GM18909 (cell line): ENCODE measurements around the gene KCNJ6.
"Not testable (repeated sequence)": the region's sequence is repeated elsewhere in the genome, so short reads cannot be mapped to it uniquely, and the experiment has no call there.

Experiments
- ATAC-seq: cut with Tn5 transposase; IDR thresholded peaks from one replicate; pipeline ENCODE4 v1.9.1; 2021; ENCODE audit warnings: mild to moderate bottlenecking; ENCODE audit not compliant: unreplicated experiment, poor library complexity

The KCNJ6 gene, protein sequence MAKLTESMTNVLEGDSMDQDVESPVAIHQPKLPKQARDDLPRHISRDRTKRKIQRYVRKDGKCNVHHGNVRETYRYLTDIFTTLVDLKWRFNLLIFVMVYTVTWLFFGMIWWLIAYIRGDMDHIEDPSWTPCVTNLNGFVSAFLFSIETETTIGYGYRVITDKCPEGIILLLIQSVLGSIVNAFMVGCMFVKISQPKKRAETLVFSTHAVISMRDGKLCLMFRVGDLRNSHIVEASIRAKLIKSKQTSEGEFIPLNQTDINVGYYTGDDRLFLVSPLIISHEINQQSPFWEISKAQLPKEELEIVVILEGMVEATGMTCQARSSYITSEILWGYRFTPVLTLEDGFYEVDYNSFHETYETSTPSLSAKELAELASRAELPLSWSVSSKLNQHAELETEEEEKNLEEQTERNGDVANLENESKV

DNA sequence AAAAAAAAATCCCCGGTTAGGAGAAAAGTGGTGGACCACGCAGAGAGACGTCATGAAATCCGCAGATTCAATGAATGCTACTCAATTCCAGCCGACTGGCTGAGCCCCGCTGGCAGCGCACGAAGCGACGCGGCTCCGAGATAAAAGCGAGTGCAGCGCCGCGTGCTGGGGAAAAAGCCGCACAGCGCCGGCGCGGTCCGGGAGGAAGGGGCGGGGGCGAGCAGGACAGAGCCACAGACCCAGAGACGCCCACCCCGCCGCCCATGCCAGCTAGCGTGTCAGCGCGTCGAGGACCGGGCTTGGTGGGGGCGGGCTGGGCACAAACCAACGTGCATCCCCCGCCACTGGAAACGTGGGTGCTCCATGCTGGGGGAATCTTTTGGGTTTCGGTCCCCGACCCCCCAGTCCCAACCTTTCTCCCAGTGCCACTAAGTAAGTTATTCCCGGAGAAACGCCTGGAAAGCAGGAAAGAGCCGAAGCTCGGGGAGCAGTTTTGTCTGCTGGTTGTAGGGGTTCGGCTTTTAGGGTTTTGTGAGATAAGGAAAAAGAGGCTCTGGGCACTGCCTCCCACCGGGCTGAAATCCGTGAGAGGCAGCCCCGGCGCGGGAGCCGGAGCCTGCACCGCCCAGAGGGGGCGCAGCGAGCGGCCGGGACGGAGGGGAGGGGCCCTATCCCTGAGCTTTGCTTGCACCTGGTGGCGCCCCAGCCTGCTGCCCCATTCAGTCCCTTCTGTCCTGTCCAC, at the start of gene KCNJ6:
Gene KCNJ6 (minus strand): TSS at position 148 of the 742 bp plus-strand sequence. CDS start 75,775 bp downstream, outside the sequence.
- no peak for ATAC-seq

DNA sequence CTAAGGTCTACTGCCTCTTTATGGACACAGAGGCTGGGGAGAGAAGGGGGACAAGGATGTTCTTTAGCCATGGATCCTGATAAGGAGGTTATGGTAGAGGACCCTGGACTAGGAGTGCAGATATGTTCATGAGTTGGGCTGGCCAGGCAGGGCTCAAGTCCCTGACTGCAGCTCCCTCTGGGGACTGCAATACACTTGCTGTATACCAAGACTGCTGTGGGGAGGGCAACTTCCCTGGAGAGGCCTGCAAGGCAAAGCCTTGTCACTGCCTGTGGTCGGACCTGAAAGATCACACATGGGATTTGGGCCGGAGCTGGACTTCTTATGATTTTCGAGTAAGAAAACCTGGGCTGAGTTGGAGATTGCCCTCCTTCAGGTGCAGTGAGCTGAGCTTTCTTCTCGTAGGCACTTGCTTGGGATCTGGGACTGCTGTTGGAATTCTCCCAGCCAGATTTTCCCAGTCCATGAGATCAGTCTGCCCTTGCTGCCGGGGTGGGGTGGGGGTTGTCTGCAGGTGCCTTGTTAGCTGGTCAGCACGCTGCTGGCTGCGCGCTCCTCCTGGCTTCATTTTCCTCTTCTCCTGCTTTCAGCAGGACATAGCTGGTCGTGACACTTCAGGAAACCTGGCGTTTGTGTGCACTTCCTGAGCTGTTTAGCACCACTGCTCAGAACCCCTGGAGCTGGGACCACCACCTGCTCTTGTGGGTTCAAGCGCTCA, 49.0 kb upstream of the KCNJ6 start:
- no peak for ATAC-seq

DNA sequence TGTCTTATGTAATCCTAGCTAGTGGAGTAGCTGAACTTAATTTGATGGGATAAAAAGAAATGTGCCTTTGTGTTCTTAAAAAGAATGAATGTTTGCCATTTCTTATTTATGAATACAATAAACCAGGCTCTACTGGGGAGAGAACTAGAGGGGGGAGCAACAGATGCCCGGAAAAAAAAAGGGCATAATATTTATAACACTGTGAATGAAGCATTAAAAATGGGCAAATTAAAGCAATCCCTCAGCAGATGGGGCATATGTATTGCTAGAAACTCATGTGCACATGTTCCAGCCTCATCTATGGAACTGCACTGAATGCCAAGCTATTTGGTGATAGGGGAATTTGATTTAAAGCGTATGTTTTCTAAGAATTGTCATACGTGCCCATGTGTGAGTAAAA, 42.3 kb upstream of the KCNJ6 start:
- no peak for ATAC-seq

DNA sequence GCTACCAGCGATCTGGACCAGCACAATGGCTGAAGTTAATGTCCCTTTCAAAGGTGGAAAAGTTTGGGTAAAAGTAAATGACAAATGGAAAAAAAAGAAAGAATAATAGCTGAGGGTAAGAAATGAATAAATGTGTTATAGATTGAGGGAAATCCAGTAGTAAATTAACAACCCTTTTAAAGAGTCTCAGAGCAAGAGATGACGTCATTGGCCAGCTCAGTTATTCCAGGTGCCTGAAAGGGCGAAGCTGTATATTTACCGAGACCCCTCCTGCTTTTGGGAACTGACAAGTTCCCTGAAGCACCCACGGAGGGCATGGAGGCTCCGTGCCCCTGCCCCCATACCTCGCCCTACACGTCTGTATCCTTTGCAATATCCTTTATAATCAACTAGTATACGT, 40.5 kb upstream of the KCNJ6 start:
- no peak for ATAC-seq

DNA sequence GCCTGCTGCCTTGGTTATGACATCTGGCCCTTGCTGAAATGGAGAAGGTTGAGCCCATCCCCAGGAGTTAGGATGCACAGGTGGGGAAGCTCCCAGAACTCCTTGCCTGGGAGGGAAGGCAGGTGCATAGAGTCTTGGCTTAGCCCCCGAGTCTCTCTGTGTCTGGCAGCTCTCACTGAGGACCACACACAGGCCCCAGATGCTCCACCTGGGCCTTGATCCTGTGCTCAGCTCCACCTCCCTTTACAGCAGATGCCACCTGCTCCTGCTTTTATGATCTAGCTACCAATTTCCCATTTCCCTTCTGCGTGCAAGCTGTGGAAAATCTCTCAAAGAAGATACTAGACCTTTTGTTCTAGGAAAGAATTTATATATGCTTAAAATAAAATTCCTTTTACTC, 28.8 kb upstream of the KCNJ6 start:
- ATAC-seq = no peak

DNA sequence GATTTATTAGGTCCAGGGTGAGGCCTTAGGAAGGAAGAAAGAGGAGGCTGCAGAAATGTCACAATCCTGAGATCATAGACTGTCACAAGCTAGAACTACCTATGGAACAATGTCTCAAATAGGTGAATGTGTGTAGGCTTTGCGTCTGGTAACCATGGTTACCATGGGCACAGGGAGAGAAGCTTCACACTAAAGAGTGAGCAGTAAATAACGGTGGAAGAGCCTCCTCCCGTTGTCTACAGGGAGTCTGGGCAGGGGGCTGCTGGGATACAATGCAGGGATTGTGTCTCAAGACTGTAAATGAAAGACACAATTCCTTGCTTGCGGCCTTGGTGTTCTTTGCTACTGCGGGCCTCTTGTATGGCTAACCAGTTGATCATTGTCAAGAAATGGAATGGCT, 28.2 kb upstream of the KCNJ6 start:
- ATAC-seq = no peak

DNA sequence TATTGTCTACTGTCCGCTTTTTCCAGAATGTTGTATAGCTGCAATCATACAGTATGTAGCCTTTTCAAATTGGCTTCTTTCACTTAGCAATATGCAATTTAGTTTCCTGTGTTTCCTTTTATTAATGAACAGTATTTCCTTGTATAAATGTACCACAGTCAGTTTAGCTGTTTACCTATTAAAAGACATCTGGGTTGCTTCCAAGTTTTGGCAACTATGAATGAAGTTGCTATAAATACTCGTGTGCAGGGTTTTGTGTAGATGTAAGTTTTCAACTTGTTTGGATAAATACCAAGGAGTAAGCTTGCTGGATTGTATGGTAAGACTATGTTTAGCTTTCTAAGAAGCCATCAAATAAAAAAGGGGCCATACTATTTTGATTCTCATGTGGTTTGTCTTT, 24.4 kb upstream of the KCNJ6 start:
- no peak for ATAC-seq

DNA sequence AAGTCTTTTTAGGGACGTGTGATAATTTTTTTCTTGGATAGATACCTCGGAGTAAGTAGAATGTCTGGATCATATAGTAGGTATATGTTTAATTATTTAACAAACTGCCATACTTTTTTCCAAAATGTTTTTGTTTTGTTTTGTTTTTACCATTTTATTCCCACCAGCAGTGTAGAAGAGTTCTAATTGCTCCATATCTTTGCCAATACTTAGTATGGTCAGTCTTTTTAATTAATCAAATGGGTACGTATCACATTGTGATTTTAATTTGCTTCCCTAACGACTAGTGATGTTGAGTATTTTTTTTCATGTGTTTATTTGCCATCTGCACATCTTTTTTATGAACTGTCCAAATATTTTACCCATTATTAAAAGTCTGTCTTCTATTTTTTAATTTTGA, 23.6 kb upstream of the KCNJ6 start:
- no peak for ATAC-seq

DNA sequence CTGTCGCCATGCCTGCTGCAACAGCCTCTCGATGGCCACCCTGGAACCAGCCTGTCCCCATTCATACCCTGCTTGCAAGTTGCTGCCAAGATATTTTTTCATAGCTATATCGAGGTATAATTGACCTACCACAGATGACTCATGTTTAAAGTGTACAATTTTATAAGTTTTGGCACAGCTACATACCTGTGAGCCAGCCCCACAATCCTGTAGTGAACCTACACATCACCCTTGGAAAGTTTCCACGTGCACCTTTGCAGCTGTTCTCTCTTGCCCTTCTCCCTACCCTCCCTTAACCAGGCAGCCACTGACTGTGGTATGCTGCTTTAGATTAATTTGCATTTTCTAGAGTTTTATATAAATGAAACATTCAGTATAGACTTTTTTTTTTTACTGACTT, 23.0 kb upstream of the KCNJ6 start:
- no peak for ATAC-seq

DNA sequence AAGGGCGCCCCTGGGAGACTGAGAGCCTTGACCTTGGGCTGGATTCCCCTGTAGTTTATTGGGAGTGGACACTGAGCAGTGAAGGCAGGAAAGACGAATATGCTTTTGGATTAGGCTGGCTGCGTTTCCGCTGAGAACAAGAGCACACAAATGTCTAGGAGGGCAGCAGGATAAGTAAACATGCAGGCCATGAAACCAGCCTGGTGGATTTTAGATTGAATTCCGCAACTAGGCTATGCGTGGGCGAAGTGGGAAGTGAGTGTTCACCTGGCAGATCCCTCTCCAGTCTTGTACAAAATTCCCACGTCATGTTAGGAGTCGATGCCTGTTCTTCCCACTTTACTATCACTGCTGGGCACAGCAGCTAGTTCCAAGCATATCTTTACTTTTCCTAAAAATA, 21.4 kb upstream of the KCNJ6 start:
- ATAC-seq = no peak

DNA sequence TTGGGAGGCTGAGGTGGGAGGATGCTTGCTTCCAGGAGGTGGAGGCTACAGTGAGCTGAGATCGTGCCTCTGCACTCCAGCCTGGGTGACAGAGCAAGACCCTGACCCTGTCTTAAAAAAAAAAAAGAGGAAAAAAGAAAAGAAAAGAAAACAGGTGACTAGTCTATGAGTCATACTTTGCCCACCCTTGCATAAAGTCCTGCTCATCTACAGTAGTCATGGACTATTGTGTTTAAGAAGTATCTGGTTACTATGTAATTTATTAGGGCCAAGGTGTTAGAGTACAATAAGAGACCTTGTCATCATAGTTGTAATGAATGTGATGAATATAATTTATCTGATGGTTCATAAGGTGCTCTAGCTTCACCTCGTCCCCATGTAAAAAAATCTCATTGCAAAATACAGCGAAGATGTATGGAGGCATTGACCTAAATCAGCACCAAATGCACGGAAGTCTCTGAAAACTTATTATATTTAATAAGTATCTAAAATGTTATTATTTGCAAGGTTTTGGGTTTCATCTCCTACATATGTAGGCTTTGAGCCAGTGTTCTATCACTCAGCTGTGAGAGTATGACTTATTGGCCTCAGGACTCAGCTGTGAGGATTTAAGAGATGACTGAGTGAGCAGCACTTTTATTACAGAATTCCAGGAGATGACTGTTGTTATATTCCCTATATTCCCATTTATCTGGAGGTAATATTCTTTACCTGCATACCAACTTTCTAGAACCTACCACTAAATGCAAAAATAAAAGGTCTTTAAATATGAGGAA, 19.9 kb upstream of the KCNJ6 start:
- no peak for ATAC-seq

DNA sequence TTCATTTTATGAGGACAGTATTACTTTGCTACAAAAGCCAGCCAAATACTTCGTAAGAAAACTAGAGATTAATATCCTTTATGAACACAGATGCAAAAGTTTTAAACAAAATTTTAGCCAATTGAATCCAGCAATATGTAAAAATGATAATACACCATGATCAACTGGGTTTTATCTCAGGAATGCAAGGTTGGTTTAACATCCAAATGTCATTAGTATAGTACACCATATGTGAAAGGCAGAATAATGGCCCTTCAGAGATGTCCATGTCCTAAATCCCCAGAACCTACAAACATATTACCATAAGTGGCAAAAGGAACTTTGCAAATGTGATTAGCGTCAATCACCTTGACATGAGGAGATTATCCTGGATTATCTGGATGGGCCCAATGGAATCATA, 16.7 kb upstream of the KCNJ6 start:
- no peak for ATAC-seq

DNA sequence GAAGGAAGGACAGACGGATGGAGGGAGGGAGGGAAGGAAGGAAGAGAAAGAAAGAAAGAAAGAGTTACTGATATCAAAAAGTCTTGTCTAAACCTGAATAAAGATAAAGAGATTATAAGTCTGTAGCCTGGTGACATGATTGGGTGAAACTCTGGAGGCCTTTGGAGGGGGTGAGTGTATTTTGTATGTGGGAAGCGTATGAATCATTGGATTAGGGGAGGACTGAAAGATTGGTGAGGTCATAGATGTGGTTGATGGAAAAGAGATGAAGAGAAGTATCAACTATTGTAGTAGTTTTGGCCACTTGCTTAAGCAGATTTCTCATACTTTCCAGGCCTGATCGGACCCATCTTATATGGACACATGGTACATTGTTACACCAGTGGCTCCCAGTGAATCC, 11.5 kb upstream of the KCNJ6 start:
- ATAC-seq = no peak

DNA sequence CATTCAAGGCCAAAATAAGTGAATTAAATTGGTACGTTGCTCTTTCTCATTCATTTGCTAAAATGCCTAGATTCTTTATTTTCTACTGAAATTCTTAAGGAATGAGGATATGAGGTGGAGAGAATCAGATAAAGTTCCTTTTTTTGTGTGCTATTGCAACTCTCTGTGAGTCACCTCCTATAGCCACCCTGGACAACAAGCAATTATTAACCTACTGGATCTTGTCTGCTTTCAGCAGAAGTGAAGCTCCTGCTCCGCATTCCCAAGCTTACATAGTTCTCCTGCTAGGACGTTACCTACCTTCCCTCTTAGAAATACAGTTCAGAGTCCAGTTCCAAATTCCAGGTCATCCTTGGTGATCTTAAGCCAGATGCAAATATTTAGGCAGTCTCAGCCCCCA, 4.8 kb upstream of the KCNJ6 start:
- no peak for ATAC-seq

DNA sequence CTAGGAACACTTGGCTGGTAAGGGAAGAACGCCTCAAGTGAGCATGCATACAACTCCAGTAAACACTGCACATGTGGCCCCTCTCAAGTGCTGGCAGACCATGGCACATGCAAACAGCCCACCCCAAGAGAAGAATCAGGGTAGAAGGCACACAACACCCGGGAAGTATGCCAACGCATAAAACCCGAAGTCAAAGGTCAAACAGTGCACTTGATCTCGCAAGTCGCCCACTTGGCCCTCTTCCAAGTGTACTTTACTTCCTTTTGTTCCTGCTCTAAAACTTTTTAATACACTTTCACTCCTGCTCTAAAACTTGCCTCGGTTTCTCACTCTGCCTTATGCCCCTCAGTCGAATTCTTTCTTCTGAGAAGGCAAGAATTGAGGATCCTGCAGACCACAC, 4.0 kb upstream of the KCNJ6 start:
- not testable (repeated sequence) for ATAC-seq

DNA sequence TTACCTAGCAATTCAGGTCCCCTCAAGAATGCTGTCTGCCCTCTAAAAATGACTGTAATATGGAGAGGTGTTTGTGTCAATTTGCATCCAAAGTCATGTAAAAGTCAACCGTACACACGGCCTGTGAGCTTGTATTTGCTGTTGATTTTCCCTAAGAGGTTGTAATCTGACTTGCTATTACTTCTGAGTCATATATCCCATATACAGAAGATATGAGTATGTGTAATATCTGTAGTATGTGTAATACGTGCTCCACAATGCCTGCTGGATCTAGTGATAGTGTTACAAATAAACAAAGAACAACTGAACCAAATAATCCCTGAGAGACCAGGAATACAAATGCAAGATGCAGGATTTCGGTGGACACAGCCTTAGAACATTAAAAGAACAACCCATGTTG, 1.4 kb upstream of the KCNJ6 start:
- ATAC-seq = no peak

DNA sequence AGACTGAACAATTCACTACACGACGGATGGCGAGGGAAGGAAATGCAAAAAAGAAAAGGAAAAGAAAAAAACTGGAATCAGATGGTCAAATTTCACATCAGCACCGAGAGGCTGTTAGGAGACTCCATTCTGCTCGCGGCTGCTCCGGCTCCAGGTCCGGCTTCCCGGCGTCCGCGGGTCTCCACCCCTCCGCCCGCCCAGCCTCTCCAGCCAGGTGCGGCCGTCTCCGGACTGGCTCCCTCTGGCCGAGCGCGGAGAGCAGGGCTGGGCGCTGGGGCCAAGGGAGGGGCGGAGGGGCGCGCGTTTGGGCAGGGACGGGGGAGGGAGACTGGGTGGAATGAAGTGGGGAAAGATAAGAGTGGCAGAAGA, 332 bp downstream of the KCNJ6 start:
- ATAC-seq = no peak

DNA sequence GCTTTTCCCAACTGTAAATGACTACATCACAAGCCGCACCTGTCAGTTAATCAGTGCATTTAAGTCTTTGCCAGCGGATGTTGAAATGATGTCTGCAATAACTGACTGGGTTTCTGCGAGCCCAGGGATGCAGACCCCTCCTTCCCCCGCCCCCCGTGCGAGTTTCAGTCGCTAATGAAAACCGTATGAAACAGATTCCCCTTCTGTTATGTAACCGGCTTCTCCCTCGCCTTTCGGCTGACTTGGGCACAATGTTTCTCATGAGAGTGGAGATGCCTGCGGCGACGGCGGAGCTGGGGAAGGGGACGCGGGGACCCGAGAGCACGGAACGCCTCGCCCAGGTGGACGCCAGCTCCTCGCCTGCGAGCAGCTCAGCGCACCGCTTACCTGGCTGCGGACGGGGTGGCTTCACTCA, 753 bp downstream of the KCNJ6 start:
- ATAC-seq = no peak

DNA sequence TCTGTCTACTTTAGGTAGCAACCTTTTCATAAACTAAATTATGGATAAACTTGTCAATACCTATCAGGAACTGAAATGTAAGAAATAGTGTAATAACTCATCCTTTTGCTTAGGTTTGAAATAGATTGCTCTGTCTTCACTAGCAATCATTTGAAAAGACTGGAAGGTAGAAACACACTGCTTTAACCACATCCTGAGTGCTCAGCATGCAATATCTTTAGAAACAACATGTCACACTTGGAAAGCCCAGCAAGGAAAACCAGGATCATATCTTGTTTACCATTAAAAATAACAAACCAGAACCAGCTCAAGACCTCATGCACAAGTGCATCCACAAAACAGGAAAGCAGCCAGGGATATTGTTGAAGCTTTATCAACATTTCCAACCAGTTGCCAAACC, 3.6 kb downstream of the KCNJ6 start:
- ATAC-seq = no peak

DNA sequence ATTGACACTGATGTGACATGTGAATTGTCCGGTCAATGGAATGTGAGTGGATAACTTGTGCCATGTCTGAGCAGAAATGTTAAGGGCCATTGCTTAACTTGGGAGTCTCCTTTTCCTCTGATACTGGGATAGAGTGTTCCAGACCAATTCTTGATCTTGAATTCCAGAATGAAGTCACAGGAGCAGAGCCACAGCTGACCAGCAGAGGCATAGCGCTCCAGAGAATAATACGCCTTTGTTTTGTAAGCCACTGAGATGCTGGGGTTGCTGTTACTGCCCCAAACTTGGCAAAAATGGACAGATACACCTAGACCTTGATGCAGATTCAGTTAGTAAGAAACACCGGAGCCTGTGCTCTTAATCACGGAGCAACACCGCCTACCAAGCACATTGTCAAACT, 6.3 kb downstream of the KCNJ6 start:
- ATAC-seq = no peak

DNA sequence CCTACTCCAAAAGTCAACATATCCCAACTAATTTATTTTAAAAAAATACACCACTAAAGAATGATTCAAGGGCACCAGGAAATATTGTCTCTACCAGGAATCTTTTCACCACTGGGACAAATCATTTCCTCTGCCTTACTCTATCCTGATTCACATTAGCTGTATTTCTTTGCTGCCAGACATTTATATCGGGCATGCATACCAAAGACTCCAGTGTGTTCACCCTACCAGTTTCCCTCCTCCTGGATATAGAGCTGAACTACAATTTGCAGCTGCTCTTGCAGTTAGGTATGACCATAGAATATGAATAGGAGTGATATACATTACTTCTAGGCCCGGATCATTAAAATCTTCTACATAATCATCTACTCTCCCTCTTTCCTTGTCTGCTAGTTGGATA, 7.6 kb downstream of the KCNJ6 start:
- ATAC-seq = no peak
